NCI-H2107 treated with DMSO at 0.1 percent for 48 hours (cell line): ENCODE results near the gene PCDHB16.
"Not testable (repeated sequence)": the region's sequence is repeated elsewhere in the genome, so short reads cannot be mapped to it uniquely, and the experiment has no call there.

Experiments used
- DNase-seq: peaks from one replicate; lab custom pipeline; 2025; ENCODE audit not compliant: unreplicated experiment; lab: John Stamatoyannopoulos, UW

Gene PCDHB16

DNA sequence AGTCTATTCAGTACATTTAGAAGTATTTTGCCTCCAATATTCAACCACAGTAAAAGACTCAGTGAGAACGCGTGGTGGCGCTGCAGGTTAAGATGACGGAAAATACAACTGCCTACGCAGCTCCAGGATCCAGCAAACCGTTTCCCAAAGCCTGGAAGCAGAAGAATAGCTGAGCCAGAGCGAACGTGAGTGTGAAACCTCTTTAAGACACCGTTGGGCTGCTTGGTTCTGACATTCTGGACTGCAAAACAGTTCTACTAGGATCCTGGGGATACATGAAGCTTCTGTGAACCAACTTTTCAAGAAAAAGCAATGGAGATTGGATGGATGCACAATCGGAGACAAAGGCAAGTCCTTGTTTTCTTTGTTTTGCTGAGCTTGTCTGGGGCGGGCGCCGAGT, at the start of gene PCDHB16:
TSS of gene PCDHB16 (plus strand) at position 140 of the 400 bp plus-strand sequence. CDS start at position 313, 173 bp downstream.
- no peak for DNase-seq

- no peak for DNase-seq
Measured at GRCh38 chr5:141135030-141135717, 47.0 kb upstream of the PCDHB16 start, which contains the start of gene PCDHB5. TSS of gene PCDHB5 (plus strand) at chr5:141135206. CDS start at chr5:141135435, 229 bp downstream.

GRCh38 chr5:141135718-141136266, 46.4 kb upstream of the PCDHB16 start:
- DNase-seq, result no peak

DNA sequence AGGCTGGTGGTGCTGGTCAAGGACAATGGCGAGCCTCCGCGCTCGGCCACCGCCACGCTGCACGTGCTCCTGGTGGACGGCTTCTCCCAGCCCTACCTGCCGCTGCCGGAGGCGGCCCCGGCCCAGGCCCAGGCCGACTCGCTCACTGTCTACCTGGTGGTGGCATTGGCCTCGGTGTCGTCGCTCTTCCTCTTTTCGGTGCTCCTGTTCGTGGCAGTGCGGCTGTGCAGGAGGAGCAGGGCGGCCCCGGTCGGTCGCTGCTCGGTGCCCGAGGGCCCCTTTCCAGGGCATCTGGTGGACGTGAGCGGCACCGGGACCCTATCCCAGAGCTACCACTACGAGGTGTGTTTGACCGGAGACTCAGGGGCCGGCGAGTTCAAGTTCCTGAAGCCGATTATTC, 44.8 kb upstream of the PCDHB16 start:
- DNase-seq, result not testable (repeated sequence)

- no peak for DNase-seq
Measured at GRCh38 chr5:141149812-141150211, 32.4 kb upstream of the PCDHB16 start, which contains the start of gene PCDHB6. TSS of gene PCDHB6 (plus strand) at chr5:141150057. CDS start at chr5:141150258, 201 bp downstream.

DNA sequence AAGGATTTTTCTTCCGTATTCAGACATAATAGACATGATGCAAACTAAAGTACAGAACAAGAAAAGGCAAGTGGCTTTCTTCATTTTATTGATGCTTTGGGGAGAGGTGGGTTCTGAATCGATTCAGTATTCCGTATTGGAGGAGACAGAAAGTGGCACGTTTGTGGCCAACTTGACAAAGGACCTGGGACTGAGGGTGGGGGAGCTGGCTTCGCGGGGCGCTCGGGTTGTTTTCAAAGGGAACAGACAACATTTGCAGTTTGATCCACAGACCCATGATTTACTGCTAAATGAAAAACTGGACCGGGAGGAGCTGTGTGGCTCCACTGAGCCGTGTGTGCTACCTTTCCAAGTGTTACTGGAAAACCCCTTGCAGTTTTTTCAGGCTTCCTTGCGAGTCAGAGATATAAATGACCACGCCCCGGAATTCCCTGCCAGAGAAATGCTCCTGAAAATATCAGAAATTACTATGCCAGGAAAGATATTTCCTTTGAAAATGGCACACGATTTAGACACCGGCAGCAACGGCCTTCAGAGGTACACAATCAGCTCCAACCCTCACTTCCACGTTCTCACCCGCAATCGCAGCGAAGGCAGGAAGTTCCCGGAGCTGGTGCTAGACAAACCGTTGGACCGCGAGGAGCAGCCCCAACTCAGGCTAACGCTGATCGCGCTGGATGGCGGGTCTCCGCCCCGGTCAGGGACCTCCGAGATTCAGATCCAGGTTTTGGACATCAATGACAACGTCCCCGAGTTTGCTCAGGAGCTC, 31.8 kb upstream of the PCDHB16 start:
- no peak for DNase-seq

- DNase-seq, result no peak
Measured at GRCh38 chr5:141150993-141151325, 31.2 kb upstream of the PCDHB16 start.

GRCh38 chr5:141151632-141152031, 30.6 kb upstream of the PCDHB16 start:
- not testable (repeated sequence) for DNase-seq

- DNase-seq, result not testable (repeated sequence)
Measured at GRCh38 chr5:141152096-141152495, 30.1 kb upstream of the PCDHB16 start.

GRCh38 chr5:141155540-141156374, 26.4 kb upstream of the PCDHB16 start:
- DNase-seq, result no peak

- DNase-seq, result not testable (repeated sequence)
Measured at GRCh38 chr5:141157356-141157755, 24.8 kb upstream of the PCDHB16 start.

DNA sequence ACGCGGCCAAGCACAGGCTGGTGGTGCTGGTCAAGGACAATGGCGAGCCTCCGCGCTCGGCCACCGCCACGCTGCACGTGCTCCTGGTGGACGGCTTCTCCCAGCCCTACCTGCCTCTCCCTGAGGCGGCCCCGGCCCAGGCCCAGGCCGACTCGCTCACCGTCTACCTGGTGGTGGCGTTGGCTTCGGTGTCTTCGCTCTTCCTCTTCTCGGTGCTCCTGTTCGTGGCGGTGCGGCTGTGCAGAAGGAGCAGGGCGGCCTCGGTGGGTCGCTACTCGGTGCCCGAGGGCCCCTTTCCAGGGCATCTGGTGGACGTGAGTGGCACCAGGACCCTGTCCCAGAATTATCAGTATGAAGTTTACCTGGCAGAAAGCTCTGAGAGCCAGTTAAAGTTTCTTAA, 24.3 kb upstream of the PCDHB16 start:
- DNase-seq, result not testable (repeated sequence)

DNA sequence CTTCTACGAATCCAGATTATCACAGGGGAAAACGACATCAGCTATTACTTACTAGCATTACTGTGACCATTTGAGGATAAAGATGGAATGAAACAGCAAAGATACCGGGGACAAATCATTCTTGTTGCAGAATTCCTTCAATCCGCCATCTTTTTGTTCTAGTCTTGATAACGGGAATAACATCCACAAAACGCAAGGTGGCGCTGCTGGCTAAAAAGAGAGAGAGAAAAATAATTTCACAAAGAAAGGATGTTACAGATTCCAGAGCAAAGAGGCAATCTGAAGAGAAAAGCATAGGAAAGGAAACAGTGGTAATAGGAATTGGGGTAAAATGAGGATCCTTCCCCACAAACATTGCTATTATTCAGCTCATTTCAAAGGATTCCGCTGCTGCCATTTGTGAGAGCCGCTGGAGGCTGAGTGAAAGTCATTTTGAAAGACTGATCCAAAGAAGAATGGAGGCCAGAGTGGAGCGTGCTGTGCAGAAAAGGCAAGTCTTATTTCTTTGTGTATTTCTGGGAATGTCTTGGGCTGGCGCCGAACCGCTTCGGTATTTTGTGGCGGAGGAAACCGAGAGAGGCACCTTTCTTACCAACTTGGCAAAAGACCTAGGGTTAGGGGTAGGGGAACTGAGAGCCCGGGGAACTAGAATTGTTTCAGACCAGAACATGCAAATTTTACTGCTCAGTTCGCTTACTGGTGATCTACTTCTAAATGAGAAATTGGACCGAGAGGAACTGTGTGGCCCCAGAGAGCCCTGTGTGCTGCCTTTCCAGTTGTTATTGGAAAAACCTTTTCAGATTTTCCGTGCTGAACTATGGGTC, 9.6 kb upstream of the PCDHB16 start, which contains the start of gene PCDHB7:
TSS of gene PCDHB7 (plus strand) at position 264 of the 824 bp plus-strand sequence. CDS start at position 456, 192 bp downstream.
- no peak for DNase-seq

- DNase-seq, result not testable (repeated sequence)
Measured at GRCh38 chr5:141174291-141175104, 7.7 kb upstream of the PCDHB16 start.

DNA sequence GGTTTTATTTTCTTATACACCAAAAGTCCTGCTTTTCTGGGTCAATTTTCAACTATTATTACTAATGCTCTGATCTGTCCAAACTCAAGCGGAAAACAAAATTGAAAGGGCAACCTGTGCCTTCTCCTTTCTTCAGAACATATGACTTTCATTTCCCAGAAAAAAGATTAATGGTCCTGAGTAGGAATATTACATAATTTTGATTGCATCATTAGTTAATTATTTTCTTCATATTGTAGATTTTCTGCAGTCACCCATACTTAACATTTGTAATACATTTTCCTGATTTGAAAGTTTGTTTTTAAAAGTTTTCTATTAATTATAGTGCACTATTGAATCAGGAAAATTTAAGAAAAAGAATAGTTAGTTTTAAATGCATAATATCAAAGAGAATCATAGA, 6.3 kb upstream of the PCDHB16 start:
- no peak for DNase-seq

- DNase-seq, result not testable (repeated sequence)
Measured at GRCh38 chr5:141177577-141178191, 4.5 kb upstream of the PCDHB16 start, which contains the start of gene PCDHB8. TSS of gene PCDHB8 (plus strand) at chr5:141177790. CDS start at chr5:141178035, 245 bp downstream.

DNA sequence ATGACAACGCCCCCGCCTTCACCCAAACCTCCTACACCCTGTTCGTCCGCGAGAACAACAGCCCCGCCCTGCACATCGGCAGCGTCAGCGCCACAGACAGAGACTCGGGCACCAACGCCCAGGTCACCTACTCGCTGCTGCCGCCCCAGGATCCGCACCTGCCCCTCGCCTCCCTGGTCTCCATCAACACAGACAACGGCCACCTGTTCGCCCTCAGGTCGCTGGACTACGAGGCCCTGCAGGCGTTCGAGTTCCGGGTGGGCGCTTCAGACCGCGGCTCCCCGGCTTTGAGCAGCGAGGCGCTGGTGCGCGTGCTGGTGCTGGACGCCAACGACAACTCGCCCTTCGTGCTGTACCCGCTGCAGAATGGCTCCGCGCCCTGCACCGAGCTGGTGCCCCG, 2.8 kb upstream of the PCDHB16 start:
- DNase-seq, result not testable (repeated sequence)

DNA sequence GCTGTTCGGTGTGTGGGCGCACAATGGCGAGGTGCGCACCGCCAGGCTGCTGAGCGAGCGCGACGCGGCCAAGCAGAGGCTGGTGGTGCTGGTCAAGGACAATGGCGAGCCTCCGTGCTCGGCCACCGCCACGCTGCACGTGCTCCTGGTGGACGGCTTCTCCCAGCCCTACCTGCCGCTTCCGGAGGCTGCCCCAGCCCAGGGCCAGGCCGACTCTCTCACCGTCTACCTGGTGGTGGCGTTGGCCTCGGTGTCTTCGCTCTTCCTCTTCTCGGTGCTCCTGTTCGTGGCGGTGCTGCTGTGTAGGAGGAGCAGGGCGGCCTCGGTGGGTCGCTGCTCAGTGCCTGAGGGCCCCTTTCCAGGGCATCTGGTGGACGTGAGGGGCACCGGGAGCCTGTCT, 2.3 kb upstream of the PCDHB16 start:
- DNase-seq, result not testable (repeated sequence)

DNA sequence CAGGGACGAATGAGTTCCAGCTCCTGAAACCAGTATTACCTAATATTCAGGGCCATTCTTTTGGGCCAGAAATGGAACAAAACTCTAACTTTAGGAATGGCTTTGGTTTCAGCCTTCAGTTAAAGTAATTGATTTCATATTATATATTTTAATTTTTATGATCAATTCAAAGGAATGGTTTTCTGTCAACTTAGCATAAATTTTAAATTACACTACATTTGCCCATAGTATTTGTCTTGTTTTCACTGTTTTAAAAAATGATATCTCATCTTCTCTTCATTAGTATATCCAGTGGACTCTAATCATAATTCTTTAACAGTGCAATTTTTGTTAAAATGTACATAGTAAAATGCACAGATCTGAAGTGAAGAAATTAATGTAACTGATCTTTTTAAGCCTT, 1.9 kb upstream of the PCDHB16 start:
- no peak for DNase-seq
